SK-N-SH (cell line): ENCODE results near the gene ARMH3.

Experiments
- EP300 ChIP-seq, 2 experiments: IDR thresholded peaks; 2 replicates each; pipeline versions ENCODE4 v1.4.0 to v1.6.1; 2012; ENCODE audit warnings: borderline replicate concordance in 1 of 2, low read depth in 1 of 2, low read length in 1 of 2
- NRF1 ChIP-seq: IDR thresholded peaks from 2 replicates; pipeline ENCODE4 v1.6.1; 2012; ENCODE audit warnings: low read depth, mild to moderate bottlenecking, low read length
- RCOR1 ChIP-seq: fragments of 150-350 bp; IDR thresholded peaks from 2 replicates; pipeline ENCODE4 v1.6.1; 2017; ENCODE audit warnings: antibody characterized with exemption, low read length
- SMC3 ChIP-seq: IDR thresholded peaks from 2 replicates; pipeline ENCODE4 v1.6.1; 2012; ENCODE audit warnings: low read depth, low read length, improper control_type of control experiment
- TF ChIP-seq, protein P1 (sequence below): fragments of 200-600 bp; sonication (generic); IDR thresholded peaks from 2 replicates; pipeline ENCODE4 v1.6.1; 2017; ENCODE audit warnings: antibody characterized with exemption, mild to moderate bottlenecking, moderate library complexity

DNA sequence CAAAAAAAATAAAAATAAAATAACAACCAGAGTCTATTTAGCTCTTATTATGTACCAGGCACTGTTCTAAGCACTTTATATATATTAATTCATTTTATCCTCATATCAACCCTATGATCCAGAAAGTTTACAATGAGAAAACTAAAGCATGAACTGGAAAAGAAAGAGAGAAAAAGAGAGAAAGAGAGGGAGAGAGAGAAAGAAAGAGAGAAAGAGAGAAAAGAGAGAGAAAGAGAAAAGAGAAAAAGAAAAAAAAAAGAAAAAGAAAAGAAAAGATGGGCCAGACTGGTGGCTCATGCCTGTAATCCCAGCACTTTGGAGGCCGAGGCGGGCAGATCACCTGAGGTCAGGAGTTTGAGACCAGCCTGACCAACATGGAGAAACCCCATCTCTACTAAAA, 9.9 kb downstream of the ARMH3 start:
- TF ChIP-seq, protein P1, sequence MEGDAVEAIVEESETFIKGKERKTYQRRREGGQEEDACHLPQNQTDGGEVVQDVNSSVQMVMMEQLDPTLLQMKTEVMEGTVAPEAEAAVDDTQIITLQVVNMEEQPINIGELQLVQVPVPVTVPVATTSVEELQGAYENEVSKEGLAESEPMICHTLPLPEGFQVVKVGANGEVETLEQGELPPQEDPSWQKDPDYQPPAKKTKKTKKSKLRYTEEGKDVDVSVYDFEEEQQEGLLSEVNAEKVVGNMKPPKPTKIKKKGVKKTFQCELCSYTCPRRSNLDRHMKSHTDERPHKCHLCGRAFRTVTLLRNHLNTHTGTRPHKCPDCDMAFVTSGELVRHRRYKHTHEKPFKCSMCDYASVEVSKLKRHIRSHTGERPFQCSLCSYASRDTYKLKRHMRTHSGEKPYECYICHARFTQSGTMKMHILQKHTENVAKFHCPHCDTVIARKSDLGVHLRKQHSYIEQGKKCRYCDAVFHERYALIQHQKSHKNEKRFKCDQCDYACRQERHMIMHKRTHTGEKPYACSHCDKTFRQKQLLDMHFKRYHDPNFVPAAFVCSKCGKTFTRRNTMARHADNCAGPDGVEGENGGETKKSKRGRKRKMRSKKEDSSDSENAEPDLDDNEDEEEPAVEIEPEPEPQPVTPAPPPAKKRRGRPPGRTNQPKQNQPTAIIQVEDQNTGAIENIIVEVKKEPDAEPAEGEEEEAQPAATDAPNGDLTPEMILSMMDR = no peak
- TF ChIP-seq EP300 (IDR thresholded peaks at IDR 0.05; ENCODE audit: borderline replicate concordance in 1 of 2, low read depth in 1 of 2, low read length in 1 of 2) (no peak), NRF1 (no peak), SMC3 (no peak), RCOR1 (no peak)
